IgD-negative memory B cell (primary cell): ENCODE data around the gene SURF1. TPM values are rescaled to one million over a fixed set of nuclear protein-coding genes. Genes with fewer than 3 reads are reported as not detected.
A peak's percentile ranks its signal among the peaks of the same experiment; 100 is the strongest.
"Not testable (repeated sequence)": the region's sequence is repeated elsewhere in the genome, so short reads cannot be mapped to it uniquely, and the experiment has no call there.

ENCODE experiments used
- H3K27ac Mint-ChIP-seq, 3 donors: one replicate each; pipeline ENCODE4 v1.8.0; 2020 to 2022; ENCODE audit warnings: mild to moderate bottlenecking in 3 of 3, mixed read lengths in 3 of 3, moderate library complexity in 1 of 3
- H3K27me3 Mint-ChIP-seq: one replicate; pipeline ENCODE4 v1.8.0; 2021; ENCODE audit warnings: mixed read lengths
- H3K36me3 Mint-ChIP-seq: one replicate; pipeline ENCODE4 v1.8.0; 2020; ENCODE audit warnings: mild to moderate bottlenecking, mixed read lengths
- H3K4me1 Mint-ChIP-seq, 3 donors: one replicate each; pipeline ENCODE4 v1.8.0; 2020 to 2022; ENCODE audit warnings: mixed read lengths in 3 of 3, mild to moderate bottlenecking in 1 of 3
- H3K4me3 Mint-ChIP-seq, 4 donors: one replicate each; pipeline ENCODE4 v1.8.0; 2020 to 2022; ENCODE audit warnings: mild to moderate bottlenecking in 4 of 4, mixed read lengths in 4 of 4, moderate library complexity in 3 of 4
- H3K9me3 Mint-ChIP-seq, 3 donors: one replicate each; pipeline ENCODE4 v1.8.0; 2020 to 2021; ENCODE audit warnings: mixed read lengths in 3 of 3, mild to moderate bottlenecking in 1 of 3
- polyA plus RNA-seq: library from polyadenylated mRNA; unstranded; fragments of 300-500 nt; fragmentation: Illumina TruSeq; gene quantifications from one replicate; pipeline ENCODE4 v1.2.3, GENCODE V29; 2021

The SURF1 gene
- polyA plus RNA-seq, 1 donor from 2014 or later = 114 TPM

GRCh38 chr9:133320421-133320881 is 35.8 kb downstream of the SURF1 start:
- Mint-ChIP-seq H3K4me1 (no peaks in the 10 kb centered on the region), H3K27me3 (peaks cover 6% of the 10 kb centered on the region), H3K27ac (no peak overlapping the region), H3K9me3 (peaks cover 0 to 2% (median 0%) of the 10 kb centered on the region in 3 donors), H3K36me3 (no peaks in the 10 kb centered on the region), H3K4me3 (no peak overlapping the region)

GRCh38 chr9:133317551-133317950 is 38.7 kb downstream of the SURF1 start:
- H3K36me3 Mint-ChIP-seq, H3K27me3 Mint-ChIP-seq, H3K9me3 Mint-ChIP-seq, H3K27ac Mint-ChIP-seq, H3K4me3 Mint-ChIP-seq, H3K4me1 Mint-ChIP-seq: not testable (repeated sequence)

GRCh38 chr9:133315997-133316396 is 40.3 kb downstream of the SURF1 start:
- Mint-ChIP-seq H3K4me3 (no peak overlapping the region), H3K36me3 (no peaks in the 10 kb centered on the region)

GRCh38 chr9:133309608-133310007 is 46.7 kb downstream of the SURF1 start:
- H3K27me3 Mint-ChIP-seq = peaks cover 20% of the 10 kb centered on the region
- H3K36me3 Mint-ChIP-seq = no peaks in the 10 kb centered on the region
- no peak overlapping the region for H3K27ac Mint-ChIP-seq
- H3K4me3 Mint-ChIP-seq = no peak overlapping the region
- no peaks in the 10 kb centered on the region for H3K9me3 Mint-ChIP-seq
- H3K4me1 Mint-ChIP-seq = no peaks in the 10 kb centered on the region

More at GRCh38 chr9:133315997-133316396, 40.3 kb downstream of the SURF1 start:
- Mint-ChIP-seq H3K27ac (no peak overlapping the region), H3K4me1 (no peaks in the 10 kb centered on the region), H3K9me3 (no peaks in the 10 kb centered on the region), H3K27me3 (peaks cover 4% of the 10 kb centered on the region)

GRCh38 chr9:133307301-133307700 is 49.0 kb downstream of the SURF1 start:
- Mint-ChIP-seq H3K27me3 (peaks cover 20% of the 10 kb centered on the region), H3K9me3 (no peaks in the 10 kb centered on the region), H3K4me3 (no peak overlapping the region), H3K27ac (peak overlapping the region in 1 of 3 donors; percentile 33), H3K36me3 (no peaks in the 10 kb centered on the region), H3K4me1 (no peaks in the 10 kb centered on the region)

- H3K36me3 Mint-ChIP-seq = no peaks in the 10 kb centered on the region
- no peaks in the 10 kb centered on the region for H3K9me3 Mint-ChIP-seq
- no peak overlapping the region for H3K27ac Mint-ChIP-seq
- H3K27me3 Mint-ChIP-seq = peaks cover 20% of the 10 kb centered on the region
- H3K4me1 Mint-ChIP-seq = no peaks in the 10 kb centered on the region
- H3K4me3 Mint-ChIP-seq = no peak overlapping the region
Observed at GRCh38 chr9:133306242-133307204, 49.8 kb downstream of the SURF1 start.

- H3K27ac Mint-ChIP-seq = no peak overlapping the region
- H3K27me3 Mint-ChIP-seq = peaks cover 20% of the 10 kb centered on the region
- no peak overlapping the region for H3K4me3 Mint-ChIP-seq
- H3K36me3 Mint-ChIP-seq = no peaks in the 10 kb centered on the region
- H3K4me1 Mint-ChIP-seq = no peaks in the 10 kb centered on the region
- H3K9me3 Mint-ChIP-seq = no peaks in the 10 kb centered on the region
Observed at GRCh38 chr9:133305731-133306130, 50.6 kb downstream of the SURF1 start.

GRCh38 chr9:133304477-133305377 is 51.6 kb downstream of the SURF1 start:
- Mint-ChIP-seq H3K4me3 (peak overlapping the region in 1 of 4 donors; percentile 33), H3K27me3 (peaks cover 17% of the 10 kb centered on the region), H3K36me3 (no peaks in the 10 kb centered on the region), H3K27ac (no peak overlapping the region), H3K4me1 (no peaks in the 10 kb centered on the region), H3K9me3 (no peaks in the 10 kb centered on the region)

- Mint-ChIP-seq H3K9me3 (no peaks in the 10 kb centered on the region), H3K36me3 (no peaks in the 10 kb centered on the region), H3K4me1 (no peaks in the 10 kb centered on the region), H3K27me3 (peaks cover 13% of the 10 kb centered on the region), H3K27ac (no peak overlapping the region), H3K4me3 (no peak overlapping the region)
Observed at GRCh38 chr9:133304158-133304470, 52.2 kb downstream of the SURF1 start.

- no peak overlapping the region for H3K27ac Mint-ChIP-seq
- no peaks in the 10 kb centered on the region for H3K9me3 Mint-ChIP-seq
- H3K27me3 Mint-ChIP-seq = peaks cover 13% of the 10 kb centered on the region
Observed at GRCh38 chr9:133303266-133304157, 52.8 kb downstream of the SURF1 start.

More at GRCh38 chr9:133303266-133304157, 52.8 kb downstream of the SURF1 start:
- H3K36me3 Mint-ChIP-seq = no peaks in the 10 kb centered on the region
- H3K4me3 Mint-ChIP-seq = no peak overlapping the region
- no peaks in the 10 kb centered on the region for H3K4me1 Mint-ChIP-seq

Other genes starting within 250 kb of the SURF1 start
- gene RALGDS, start 235.2 kb downstream of the SURF1 start, polyA plus RNA-seq = 16.9 TPM
- gene GBGT1, start 192.6 kb downstream of the SURF1 start, polyA plus RNA-seq = 1.7 TPM
- not detected for gene OBP2B, start 147.2 kb downstream of the SURF1 start, polyA plus RNA-seq
- gene ABO, start 81.3 kb downstream of the SURF1 start, polyA plus RNA-seq = not detected
- gene SURF6, start 20.3 kb downstream of the SURF1 start, polyA plus RNA-seq = 13.4 TPM
- gene MED22, start 8.4 kb downstream of the SURF1 start, polyA plus RNA-seq = 26.7 TPM
- gene RPL7A, start 8.3 kb downstream of the SURF1 start, polyA plus RNA-seq = 1,229 TPM
- gene SURF2, start 63 bp upstream of the SURF1 start, polyA plus RNA-seq = 34.7 TPM
- gene SURF4, start 19.6 kb upstream of the SURF1 start, polyA plus RNA-seq = 72.6 TPM
- 0.16 TPM for gene STKLD1, start 19.9 kb upstream of the SURF1 start, polyA plus RNA-seq
- 31.6 TPM for gene REXO4, start 61.5 kb upstream of the SURF1 start, polyA plus RNA-seq
- gene ADAMTS13, start 65.9 kb upstream of the SURF1 start, polyA plus RNA-seq = 0.35 TPM
- gene CACFD1, start 103.5 kb upstream of the SURF1 start, polyA plus RNA-seq = 15.9 TPM
- 65.2 TPM for gene SLC2A6, start 122.6 kb upstream of the SURF1 start, polyA plus RNA-seq
- gene MYMK, start 168.5 kb upstream of the SURF1 start, polyA plus RNA-seq = not detected
- not detected for gene ADAMTSL2, start 178.2 kb upstream of the SURF1 start, polyA plus RNA-seq